Measurements from ENCODE around the gene BARHL2.

DNA sequence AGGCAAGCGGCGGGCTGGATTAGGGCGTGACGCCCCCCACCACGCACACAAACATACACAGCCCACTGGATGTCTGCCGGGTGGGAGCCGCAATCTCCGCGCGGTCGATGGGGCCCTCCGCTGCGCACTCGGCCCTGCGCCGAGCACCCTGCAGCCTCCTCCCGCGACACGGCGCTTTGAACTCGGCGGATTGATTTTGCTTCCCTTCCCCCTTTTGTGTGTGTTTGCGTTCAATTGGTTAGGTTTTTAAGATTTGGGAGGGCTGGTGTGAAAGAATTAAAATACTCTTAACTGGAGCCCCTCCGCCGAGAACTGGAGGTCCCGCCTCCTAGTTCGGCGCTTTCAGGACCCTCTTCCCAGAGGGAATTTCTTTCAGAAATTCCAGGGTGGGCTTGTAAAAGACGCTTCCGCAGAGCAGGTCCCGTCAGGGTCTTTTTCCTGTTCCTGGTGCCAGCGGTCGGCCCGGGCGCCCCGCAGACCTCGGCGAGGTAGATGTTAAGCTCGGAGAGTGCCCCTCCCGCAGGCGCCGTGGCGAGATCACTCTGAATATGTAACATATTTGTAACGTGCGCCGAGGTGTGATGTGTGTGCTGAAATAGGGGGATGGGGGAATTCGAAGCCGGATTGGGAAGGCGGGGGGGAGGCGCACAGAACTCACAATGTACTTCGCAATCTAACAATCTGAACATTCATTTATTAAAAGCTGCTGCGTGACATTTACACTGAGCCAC lies 8.0 kb upstream of the BARHL2 start:
- TF ChIP-seq, protein P1, sequence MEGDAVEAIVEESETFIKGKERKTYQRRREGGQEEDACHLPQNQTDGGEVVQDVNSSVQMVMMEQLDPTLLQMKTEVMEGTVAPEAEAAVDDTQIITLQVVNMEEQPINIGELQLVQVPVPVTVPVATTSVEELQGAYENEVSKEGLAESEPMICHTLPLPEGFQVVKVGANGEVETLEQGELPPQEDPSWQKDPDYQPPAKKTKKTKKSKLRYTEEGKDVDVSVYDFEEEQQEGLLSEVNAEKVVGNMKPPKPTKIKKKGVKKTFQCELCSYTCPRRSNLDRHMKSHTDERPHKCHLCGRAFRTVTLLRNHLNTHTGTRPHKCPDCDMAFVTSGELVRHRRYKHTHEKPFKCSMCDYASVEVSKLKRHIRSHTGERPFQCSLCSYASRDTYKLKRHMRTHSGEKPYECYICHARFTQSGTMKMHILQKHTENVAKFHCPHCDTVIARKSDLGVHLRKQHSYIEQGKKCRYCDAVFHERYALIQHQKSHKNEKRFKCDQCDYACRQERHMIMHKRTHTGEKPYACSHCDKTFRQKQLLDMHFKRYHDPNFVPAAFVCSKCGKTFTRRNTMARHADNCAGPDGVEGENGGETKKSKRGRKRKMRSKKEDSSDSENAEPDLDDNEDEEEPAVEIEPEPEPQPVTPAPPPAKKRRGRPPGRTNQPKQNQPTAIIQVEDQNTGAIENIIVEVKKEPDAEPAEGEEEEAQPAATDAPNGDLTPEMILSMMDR (conservative IDR thresholded peaks at IDR 0.05; ENCODE audit: low read depth, low read length), result no peak
- TF ChIP-seq MAFK (IDR thresholded peaks at IDR 0.05; ENCODE audit: low read depth, low read length) (no peak), RAD21 (IDR thresholded peaks at IDR 0.05; ENCODE audit: low read length) (no peak), CEBPB (IDR thresholded peaks at IDR 0.05; ENCODE audit: low read depth, low read length) (no peak), MXI1 (IDR thresholded peaks at IDR 0.05; ENCODE audit: borderline replicate concordance, low read depth, low read length) (no peak), BHLHE40 (IDR thresholded peaks at IDR 0.05; ENCODE audit: low read depth, low read length) (no peak), POLR2A (IDR thresholded peaks at IDR 0.05; ENCODE audit: low read depth, low read length) (no peak), CHD1 (IDR thresholded peaks at IDR 0.05; ENCODE audit: low read depth, low read length) (no peak), SMC3 (IDR thresholded peaks at IDR 0.05; ENCODE audit: low read depth, low read length) (no peak), FOS (IDR thresholded peaks at IDR 0.05; ENCODE audit: low read depth, low read length) (no peak)
- TF ChIP-seq, protein P2, sequence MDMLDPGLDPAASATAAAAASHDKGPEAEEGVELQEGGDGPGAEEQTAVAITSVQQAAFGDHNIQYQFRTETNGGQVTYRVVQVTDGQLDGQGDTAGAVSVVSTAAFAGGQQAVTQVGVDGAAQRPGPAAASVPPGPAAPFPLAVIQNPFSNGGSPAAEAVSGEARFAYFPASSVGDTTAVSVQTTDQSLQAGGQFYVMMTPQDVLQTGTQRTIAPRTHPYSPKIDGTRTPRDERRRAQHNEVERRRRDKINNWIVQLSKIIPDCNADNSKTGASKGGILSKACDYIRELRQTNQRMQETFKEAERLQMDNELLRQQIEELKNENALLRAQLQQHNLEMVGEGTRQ (IDR thresholded peaks at IDR 0.05; ENCODE audit: low read depth, low read length), result no peak

Measured in IMR-90 (cell line).